Vagina (tissue), 2 donors: ENCODE data around the gene SEMG1.

Experiments used
- POLR2A ChIP-seq, 2 donors: fragments of 450-650 bp; IDR thresholded peaks; one replicate each; pipeline ENCODE4 v1.6.1; 2017; ENCODE audit warnings: antibody characterized with exemption in 2 of 2, mild to moderate bottlenecking in 2 of 2, moderate library complexity in 2 of 2
- POLR2AphosphoS5 ChIP-seq, 2 donors: sonication (generic); formaldehyde crosslinking; IDR thresholded peaks; one replicate each; pipeline ENCODE4 v1.9.0; 2017; ENCODE audit warnings: antibody characterized with exemption in 2 of 2, mild to moderate bottlenecking in 2 of 2, low read depth in 1 of 2; ENCODE audit not compliant: insufficient read depth in 1 of 2
- TF ChIP-seq, protein P1 (sequence below), 3 experiments: fragments of 450-650 bp in 2 of 3; fragments of 200-600 bp in 1 of 3; sonication (generic) in 1 of 3; IDR thresholded peaks; one replicate each; pipeline ENCODE4 v1.5.1; 2017 to 2019; ENCODE audit warnings: antibody characterized with exemption in 3 of 3, mild to moderate bottlenecking in 2 of 3, moderate library complexity in 2 of 3

DNA sequence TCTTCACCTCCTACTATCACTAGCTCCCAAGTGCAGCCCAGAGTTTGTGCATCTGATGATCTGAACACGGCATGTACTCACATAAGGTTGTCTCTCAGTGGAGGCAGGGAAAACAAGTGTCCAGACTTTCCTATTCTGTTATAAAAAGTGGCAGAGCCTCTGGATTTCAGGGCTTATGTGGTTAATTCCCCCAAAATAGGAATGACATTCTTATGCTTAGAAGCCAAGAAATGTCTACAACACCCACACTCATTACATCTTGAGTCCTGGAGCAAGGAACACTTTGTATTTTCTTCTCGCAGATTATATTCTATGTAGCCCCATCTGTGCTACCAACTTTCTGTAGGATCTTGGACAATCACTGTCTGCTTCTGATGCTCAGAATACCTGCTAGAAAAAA is 13.5 kb upstream of the SEMG1 start:
- TF ChIP-seq POLR2A (IDR thresholded peaks at IDR 0.05) (no peak), POLR2AphosphoS5 (IDR thresholded peaks at IDR 0.05; ENCODE audit: insufficient read depth in 1 of 2, low read depth in 1 of 2) (no peak)
- TF ChIP-seq, protein P1, sequence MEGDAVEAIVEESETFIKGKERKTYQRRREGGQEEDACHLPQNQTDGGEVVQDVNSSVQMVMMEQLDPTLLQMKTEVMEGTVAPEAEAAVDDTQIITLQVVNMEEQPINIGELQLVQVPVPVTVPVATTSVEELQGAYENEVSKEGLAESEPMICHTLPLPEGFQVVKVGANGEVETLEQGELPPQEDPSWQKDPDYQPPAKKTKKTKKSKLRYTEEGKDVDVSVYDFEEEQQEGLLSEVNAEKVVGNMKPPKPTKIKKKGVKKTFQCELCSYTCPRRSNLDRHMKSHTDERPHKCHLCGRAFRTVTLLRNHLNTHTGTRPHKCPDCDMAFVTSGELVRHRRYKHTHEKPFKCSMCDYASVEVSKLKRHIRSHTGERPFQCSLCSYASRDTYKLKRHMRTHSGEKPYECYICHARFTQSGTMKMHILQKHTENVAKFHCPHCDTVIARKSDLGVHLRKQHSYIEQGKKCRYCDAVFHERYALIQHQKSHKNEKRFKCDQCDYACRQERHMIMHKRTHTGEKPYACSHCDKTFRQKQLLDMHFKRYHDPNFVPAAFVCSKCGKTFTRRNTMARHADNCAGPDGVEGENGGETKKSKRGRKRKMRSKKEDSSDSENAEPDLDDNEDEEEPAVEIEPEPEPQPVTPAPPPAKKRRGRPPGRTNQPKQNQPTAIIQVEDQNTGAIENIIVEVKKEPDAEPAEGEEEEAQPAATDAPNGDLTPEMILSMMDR (IDR thresholded peaks at IDR 0.05): no peak
